ACHN (cell line): ENCODE measurements around the gene C3.
"Not testable (repeated sequence)": the region's sequence is repeated elsewhere in the genome, so short reads cannot be mapped to it uniquely, and the experiment has no call there.

ENCODE experiments used
- DNase-seq: peaks from one replicate; pipeline ENCODE4 v3.0.0-alpha.2; 2015
- in situ Hi-C: cut with HindIII; loops from 2 replicates; pipeline ENCODE4 v1.10.0; 2017; ENCODE audit warnings: low sequenced_read_pairs, low pct_ligation_motif_present, low pct_unique_long_range_greater_than_20kb

C3 gene

DNA sequence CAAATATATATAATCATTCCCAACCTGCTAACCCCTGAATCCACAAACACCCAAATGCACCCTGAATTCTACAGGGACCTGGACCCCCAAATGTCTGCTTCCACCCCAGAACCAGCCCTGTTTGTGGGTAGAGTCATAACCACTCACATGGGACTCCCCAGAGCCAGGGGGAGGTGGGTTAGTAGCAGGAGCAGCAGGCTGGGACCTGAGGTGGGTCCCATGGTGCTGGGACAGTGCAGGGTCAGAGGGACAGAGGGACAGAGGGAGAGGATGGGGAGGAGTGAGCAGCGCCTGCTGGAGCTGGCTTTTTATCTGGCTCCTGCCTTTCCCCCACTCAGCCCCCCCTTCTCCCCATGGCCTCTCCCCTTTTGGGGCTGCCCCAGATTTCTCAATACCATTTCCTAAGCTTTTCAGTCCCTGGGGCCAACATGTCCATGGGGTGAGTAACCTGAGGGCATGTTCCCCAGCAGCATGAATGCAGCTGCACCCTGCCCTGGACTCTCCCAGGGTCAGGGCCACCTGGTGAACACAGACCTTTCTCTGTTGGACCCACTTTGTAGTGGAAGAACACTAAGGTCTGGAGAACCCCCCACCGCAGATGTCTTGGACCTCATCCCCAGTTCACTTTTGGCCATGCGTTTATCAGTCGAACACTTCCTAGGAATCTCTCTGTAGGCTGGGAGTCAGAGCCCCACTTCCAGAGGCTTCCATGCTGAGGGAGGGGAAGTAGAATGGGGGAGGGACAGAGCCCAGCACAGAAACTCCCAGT lies at the start of gene C3:
Gene C3 (minus strand): TSS at position 282 of the 769 bp plus-strand sequence. CDS start 61 bp downstream, at position 221.
- DNase-seq = peak; percentile 15
- in situ Hi-C loops = no loop called here

DNA sequence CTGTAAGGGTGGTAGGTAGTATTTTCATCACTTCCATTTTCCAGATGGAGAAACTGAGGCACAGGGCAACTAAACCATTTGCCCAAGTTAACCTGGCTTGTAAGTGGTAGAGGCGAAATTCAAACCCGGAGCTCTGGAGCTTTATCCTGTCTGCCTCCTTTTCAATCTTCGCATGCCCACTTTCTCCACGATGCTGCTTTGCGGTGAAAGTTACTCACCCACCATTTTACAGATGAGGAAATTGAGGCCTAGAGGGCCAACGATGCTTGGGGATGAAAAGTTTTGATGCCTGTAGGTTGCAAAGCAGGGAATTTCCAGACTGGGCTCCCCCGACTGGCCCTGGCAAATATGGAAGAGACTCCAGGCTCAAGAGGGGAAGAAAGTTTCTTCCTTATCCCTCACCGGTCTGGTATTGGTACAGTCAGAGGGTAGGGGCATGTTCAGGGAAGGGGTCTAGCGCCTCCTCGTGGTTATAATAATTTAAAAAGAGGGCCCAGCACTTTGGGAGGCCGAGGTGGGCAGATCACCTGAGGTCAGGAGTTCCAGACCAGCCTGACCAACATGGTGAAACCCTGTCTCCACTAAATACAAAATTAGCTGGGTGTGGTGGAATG lies 48.7 kb upstream of the C3 start:
- DNase-seq = peak; percentile 25
- in situ Hi-C loops = no loop called here

DNA sequence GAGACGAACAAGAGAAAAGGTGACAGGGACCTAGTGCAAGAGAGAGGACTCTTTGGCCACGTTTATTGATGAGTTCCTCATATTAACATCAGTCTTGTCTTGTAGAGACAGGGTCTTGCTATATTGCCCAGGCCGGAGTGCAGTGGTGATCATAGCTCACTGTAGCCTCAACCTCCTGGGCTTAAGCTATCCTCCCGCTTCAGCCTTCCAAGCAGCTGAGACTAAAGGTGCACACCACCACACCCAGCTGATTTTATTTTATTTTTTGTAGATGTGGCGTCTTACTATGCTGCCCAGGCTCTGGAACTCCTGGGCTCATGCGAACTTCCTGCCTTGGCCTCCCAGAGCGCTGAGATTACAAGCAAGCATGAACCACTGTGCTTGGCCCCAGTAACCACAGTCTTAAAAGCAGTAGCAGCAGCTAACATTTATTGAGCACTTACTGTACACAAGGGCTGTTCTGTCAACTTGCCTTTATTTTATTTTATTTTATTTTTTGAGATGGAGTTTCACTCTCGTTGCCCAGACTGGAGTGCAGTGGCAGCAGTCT lies 47.9 kb upstream of the C3 start:
- in situ Hi-C loops = no loop called here
- no peak for DNase-seq

DNA sequence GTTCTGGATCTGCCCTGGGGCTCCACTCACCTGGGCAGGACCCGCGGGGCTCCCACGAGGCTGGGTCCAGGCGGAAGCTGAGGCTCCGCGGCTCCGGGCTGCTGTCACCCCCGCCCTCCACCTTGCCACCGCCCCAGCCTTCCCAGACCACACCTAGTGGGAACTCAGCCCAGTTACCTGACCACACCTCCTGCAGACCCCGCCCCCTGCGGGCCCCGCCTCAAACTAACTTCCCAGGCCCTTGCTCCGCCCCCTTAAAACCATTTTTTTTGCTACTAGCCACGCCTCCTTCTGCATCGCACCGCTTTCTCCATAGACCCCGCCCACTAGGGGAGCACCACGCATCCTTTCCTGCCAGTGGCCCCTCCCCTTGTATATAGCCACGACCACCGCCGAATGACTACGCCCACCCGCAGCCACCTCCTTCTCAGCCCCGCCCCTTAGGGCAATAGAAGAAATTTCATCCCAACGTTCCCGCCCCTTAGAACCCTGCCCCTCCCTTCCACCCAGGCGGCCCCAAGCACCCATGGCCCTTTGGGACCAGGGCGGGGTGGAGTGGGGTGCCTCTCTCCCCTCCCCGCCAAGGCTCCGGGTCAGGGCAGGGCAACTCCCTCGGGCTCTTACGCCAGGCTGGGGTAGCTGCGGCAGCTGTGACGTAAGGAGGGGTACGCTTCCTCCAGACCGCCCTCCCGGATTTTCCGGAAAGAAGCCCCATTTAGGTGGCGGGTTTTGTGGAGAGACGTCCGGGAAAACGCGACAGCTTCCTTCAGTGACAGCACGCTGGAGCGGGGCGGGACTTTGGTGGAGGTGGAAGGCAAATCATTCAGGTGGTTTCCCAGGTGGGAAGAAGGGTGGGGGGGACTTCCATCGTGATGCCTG lies 47.1 kb upstream of the C3 start, which contains the start of gene SH2D3A:
Gene SH2D3A (minus strand): TSS at position 79 of the 879 bp plus-strand sequence. CDS start 3,687 bp downstream, outside the sequence.
- DNase-seq = peak; percentile 74
- in situ Hi-C loops = no loop called here

DNA sequence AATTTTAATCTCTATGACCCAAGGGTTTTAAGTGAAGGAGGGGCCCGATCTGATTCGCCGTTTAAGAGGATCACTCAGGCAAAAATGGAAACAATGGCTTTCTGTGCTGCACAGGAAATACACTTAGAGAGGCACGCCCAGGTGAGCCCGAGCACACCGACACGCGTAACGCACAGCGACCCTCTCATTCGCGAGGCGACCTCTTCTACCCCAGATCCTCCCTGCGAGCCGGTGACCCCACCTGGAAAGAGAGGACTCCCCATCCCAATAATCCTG lies 46.6 kb upstream of the C3 start:
- no peak for DNase-seq
- in situ Hi-C loops = no loop called here

DNA sequence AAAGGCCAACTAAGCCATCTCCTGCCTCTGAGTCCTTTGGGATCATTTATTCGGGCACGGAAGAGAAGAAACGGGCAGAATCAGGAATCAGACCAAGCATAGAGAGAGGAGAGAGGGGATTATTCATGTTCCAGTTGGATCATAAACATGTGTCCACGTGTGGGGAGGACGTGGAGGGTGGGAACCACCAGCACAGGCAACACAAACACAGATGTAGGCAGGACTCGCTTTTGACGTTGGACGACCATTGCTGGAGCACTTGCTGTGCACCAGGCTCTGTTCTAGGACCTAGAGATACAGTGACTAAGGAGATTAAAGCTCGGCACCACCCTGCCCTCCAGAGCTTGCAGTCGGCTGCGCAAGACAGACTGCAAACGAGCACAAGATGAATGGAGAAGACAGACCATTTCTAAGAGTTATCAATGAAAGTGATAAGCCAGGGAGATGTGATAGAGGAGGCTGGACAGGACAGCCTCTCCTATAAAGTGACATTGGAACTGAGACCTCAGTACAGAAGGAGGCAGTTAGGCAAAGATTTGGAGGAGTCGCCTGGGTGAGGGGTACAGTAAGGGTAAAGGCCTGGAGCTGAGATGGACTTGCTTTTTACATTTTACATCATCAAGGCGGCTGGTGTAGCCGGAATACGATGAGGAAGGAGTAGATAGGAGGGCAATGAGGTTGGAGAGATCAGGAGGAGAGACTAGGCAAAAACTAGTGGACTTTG lies 46.1 kb upstream of the C3 start:
- in situ Hi-C loops = no loop called here
- DNase-seq = peak; percentile 24

DNA sequence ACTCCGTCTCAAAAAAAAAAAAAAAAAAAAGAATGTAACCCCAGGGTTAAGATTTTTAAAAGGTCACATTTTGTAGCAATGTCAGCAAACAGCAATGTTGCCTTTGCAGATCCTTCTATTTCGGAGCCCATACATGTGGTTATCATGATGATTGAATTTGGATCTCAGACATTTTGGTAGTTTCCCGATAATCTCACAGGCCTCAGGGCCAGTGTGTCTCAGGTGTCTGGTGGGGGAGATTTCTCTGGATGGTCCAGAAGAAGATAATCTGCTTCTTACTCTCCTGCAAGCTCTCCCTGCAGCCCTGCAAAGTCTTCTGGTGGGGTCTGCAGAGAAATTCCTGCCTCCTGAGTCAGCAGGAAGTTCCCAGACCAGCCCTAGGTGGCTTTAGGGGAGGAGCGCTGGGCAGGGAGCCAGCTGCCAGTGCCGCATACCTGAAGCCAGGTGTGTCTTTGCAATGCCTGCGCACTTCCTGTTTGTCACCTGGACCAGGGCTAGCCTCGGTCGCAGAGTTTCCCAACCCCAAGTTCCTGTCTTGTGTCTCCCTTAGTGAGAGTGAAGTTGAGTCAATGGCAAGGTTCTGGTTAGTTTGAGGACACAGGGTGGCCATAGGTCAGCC lies 45.4 kb upstream of the C3 start:
- DNase-seq = peak; percentile 43
- in situ Hi-C loops = no loop called here

DNA sequence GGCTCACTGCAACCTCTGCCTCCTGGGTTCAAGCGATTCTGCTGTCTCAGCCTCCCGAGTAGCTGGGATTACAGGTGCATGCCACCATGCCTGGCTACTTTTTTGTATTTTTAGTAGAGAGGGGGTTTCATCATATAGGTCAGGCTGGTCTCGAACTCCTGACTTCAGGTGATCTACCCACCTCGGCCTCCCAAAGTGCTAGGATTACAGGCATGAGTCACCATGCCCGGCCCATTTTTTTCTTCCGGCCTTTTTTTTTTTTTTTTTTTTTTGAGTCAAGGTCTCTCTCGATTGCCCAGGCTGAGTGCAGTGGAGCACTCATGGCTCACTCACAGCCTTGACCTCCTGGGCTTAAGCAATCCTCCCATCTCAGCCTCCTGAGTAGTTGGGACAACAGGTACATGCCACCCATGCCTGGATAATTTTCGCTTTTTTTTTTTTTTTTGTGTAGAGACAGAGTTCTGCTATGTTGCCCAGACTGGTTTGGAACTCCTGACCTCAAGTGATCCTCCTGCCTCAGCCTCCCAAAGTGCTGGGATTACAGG lies 41.9 kb upstream of the C3 start:
- DNase-seq, in situ Hi-C loops: not testable (repeated sequence)

DNA sequence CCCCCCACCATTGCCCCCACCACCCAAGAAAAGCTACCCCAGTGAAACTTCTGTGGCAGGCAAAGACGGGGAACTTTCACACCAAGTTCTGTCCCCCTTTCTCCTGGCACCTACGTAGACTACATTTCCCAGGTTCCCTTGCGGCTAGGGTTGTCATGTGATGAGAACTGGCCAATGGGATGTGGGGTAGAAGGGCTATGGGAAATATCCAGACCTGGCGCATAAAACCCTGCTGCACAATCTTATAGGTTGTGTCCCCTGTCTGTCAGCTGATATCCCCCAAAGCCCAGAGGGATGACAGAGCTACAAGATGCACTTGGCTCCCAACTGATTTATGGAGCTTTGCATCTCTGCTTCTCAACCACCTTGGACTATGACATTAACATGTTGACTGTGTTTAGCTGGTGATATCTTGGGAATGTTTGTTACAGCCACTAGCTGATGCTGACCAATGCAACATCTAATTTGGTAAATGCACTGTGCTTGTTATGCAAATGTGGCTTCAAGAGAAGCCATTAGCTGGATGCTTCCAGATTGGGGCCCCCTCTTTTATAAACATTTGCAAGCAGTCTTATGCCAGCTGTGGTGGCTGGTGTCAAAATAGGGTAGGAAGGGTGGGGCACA lies 40.7 kb upstream of the C3 start:
- no peak for DNase-seq
- in situ Hi-C loops = no loop called here

DNA sequence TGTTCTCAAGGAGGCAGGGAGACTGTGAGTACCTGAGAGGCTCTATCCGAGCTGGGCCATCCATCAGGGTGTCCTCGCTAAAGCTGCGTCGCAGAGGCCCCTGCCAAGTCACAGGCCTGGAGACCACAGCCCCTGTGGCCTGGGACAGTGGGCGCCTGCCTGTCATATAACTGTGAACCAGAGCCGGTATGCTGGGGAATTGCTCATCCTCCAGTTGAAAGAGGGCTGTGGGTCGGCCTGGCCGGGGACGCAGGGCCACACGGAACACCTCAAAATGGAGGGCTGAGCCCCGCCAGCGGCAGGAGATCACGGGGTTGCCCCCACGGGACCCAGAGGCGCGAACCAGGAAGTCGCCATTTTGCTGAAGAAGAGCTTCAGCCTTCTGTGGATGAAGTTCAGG lies 40.2 kb upstream of the C3 start:
- in situ Hi-C loops = no loop called here
- DNase-seq = no peak

DNA sequence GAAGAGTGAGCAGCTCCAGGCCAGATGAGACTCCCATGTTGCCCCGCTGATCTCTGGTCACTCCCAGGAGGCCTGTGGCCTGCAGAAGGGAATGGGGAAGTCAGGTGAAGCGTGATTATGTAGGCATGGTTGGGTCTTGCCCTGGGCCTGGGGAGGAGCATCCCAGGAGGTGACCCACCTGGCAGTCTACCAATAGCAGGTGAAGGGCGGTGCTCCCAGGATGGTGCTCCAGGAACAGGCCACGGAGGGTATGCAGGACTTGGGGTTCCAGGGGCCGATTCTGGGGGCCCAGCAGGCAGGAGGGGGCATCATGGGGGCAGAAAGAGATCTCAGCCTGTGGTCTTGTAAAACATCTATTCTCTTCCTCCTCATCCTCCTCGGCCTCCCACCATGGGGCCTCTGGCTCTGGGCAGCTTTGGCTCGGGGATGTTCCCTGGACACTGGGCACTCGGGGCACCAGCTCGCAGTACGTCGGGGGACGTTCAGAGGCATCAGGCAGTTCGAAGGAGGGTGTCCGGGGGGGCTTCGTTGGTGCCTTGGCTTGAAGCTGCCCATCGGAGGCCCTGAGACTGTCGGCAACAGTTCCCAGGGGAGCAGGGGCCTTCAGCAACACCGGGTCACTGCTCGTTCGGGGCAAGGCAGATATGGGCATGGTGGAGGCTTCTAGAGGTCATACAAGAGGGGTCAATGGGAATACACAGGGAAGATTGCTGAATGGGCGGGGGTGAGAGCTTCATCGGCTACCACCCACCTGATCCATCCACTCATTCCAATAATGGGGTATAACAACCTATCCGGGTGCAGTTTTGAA lies 34.4 kb upstream of the C3 start:
- DNase-seq = no peak
- in situ Hi-C loops = no loop called here

DNA sequence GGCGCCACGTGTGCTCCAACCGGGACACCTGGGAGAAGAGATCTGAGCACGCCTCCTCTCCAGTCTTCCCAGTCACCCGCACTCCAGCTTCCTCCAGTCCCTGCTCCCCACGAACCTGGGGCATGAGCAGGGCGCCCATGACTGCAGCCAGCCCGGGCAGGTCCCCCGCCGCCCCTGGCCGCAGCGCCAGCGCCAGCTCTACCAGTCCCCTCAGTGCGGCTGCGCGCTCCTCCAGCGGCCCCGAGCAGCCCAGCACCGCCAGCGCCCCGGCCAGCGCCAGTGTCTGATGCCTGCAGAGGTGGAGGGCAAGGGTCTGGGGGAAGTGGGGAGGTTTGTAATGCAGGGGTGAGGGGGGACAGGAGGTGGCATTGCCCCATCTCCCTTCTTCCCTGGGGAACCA lies 33.7 kb upstream of the C3 start:
- no peak for DNase-seq
- in situ Hi-C loops = no loop called here

DNA sequence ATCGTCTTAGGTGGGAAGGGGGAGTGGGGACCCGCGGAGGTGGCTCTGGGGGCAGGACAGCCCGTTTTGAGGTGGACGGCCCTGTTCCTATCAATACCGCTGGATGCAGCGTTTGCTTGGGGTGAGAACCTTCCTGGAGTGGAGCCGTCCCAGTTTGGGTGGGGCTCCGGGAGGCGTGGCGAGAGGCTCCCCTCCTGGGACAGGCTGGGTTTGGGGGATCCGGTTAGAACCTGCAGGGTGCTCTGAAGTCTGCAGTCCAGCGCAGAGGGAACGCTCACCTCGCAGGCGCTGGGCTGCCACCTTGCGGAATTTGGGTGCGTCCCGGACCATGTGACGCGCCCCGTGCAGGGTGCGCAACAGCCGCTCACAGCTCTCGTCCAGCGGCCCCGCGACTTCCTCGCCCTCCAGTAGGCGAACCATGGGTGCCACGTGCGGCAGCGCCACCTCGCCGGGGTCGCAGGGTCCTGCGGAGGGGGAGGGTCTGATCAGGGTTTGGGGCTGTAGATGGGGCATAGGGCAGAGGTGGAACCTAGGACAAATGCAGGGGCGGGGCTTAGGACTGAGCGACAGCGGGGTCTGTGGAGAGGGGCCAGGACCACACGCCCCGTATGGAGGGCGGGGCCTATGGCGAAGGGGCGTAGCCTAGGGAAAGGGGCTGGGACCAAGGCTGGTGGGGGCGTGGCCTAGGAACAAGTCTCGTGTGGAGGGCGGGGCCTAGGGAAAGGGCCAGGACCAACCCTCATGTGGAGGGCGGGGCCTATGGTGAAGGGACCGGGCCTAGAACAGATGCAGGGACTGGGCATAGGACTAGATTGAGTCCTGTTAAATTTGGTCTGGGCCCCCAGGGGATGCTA lies 33.0 kb upstream of the C3 start:
- DNase-seq = peak; percentile 82
- in situ Hi-C loops = no loop called here

DNA sequence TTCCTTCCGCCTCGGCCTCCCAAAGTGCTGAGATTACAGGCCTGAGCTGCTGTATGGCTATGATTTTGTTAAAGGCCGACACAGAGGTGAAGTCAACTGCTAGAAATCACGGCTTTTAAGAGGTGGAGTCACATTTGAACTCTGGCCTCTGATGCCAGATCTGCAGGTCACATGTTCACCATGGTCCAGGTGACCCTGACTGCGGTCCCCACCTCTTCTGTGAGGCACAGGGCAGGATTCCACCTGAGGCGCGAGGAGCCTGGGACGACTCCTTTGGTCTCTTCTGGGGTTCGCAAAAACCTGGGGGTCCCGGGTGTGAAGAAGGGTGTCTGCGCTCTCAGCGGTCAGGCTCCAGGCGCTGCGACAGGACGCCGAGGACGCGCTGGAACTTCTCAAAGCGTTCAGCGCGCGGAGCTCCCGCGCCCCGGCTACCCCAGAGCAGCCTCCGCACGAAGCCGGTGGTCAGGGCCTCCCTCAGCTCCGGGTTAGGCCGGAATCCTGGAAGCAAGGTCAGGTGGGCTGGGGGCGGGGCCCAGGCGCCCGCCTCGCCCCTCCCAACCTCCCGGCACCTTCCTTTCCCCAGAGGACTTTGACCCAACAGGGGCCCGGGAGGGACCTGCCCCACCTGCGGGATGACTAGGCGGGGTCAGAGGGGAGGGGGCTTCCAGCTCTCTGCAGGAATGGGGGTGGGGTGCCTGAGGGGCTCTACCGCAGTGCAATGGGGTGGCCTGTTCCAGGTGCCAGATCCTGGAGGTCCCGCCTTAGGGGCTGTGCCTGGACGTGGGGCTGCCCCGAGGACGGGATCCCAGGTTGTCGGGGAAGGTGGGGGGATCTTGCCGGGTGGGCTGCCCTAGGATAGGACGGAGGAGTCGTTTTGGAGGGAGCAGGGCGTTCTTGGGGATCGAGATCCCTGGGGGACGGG lies 32.1 kb upstream of the C3 start:
- in situ Hi-C loops = no loop called here
- DNase-seq = no peak

DNA sequence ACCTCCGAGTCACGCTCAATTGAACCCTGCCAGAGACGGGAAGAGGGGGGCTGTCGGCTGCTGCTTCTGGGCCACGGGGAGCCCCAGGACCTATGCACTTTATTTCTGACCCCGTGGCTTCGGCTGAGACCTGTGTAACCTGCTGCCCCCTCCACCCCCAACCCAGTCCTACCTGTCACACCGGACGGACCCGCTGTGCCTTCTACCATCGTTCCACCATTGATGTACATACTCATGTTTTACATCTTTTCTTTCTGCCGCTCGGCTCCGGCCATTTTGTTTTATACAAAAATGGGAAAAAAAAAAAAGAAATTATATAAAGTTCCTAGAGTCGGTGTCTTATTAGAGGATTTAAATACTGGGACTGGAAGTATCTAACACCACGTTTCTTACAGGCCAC lies 30.7 kb upstream of the C3 start:
- DNase-seq = no peak
- in situ Hi-C loops = no loop called here
